NCI-H345 treated with DMSO at 0.1 percent for 48 hours (cell line): ENCODE measurements around the gene PIK3C3.
"Not testable (repeated sequence)": the region's sequence is repeated elsewhere in the genome, so short reads cannot be mapped to it uniquely, and the experiment has no call there.

ENCODE experiments used
- DNase-seq: peaks from one replicate; lab custom pipeline; 2025; ENCODE audit not compliant: unreplicated experiment; lab: John Stamatoyannopoulos, UW

Gene PIK3C3

GRCh38 chr18:42069036-42069435, 114.0 kb downstream of the PIK3C3 start:
- DNase-seq, result no peak

GRCh38 chr18:42072407-42072806, 117.4 kb downstream of the PIK3C3 start:
- no peak for DNase-seq

- DNase-seq, result no peak
Observed at GRCh38 chr18:42074704-42075103, 119.7 kb downstream of the PIK3C3 start.

GRCh38 chr18:42078711-42079110, 123.7 kb downstream of the PIK3C3 start:
- DNase-seq, result no peak

GRCh38 chr18:42080340-42080739, 125.3 kb downstream of the PIK3C3 start:
- DNase-seq, result no peak

GRCh38 chr18:42082415-42083234, 127.6 kb downstream of the PIK3C3 start:
- no peak for DNase-seq

- no peak for DNase-seq
Observed at GRCh38 chr18:42086288-42086687, 131.3 kb downstream of the PIK3C3 start.

- no peak for DNase-seq
Observed at GRCh38 chr18:42087235-42087634, 132.2 kb downstream of the PIK3C3 start.

- no peak for DNase-seq
Observed at GRCh38 chr18:42087876-42088275, 132.8 kb downstream of the PIK3C3 start.

- no peak for DNase-seq
Observed at GRCh38 chr18:42092848-42093247, 137.8 kb downstream of the PIK3C3 start.

GRCh38 chr18:42094875-42095274, 139.8 kb downstream of the PIK3C3 start:
- no peak for DNase-seq

GRCh38 chr18:42095732-42096377, 140.8 kb downstream of the PIK3C3 start:
- no peak for DNase-seq

- DNase-seq, result no peak
Observed at GRCh38 chr18:42100248-42100647, 145.2 kb downstream of the PIK3C3 start.

GRCh38 chr18:42100911-42101310, 145.9 kb downstream of the PIK3C3 start:
- no peak for DNase-seq

- DNase-seq, result peak; percentile 8
Observed at GRCh38 chr18:42105394-42105793, 150.4 kb downstream of the PIK3C3 start.

GRCh38 chr18:42106784-42107183, 151.8 kb downstream of the PIK3C3 start:
- DNase-seq, result no peak

GRCh38 chr18:42107287-42107686, 152.3 kb downstream of the PIK3C3 start:
- no peak for DNase-seq

GRCh38 chr18:42107691-42108450, 152.8 kb downstream of the PIK3C3 start:
- no peak for DNase-seq

- not testable (repeated sequence) for DNase-seq
Observed at GRCh38 chr18:42112147-42112546, 157.1 kb downstream of the PIK3C3 start.

- DNase-seq, result no peak
Observed at GRCh38 chr18:42112657-42113420, 157.8 kb downstream of the PIK3C3 start.
